Measurements from ENCODE around the gene KRT6A. TPM values are rescaled to one million over a fixed set of nuclear protein-coding genes. Genes with fewer than 3 reads are reported as not detected.

KRT6A gene
- total RNA-seq, 1 donor from 2014 or later = not detected

- H3K9ac ChIP-seq = no peak overlapping the region
- no peak for TF ChIP-seq CTCF (IDR thresholded peaks at IDR 0.05)
- no peak overlapping the region for H3K27ac ChIP-seq
- H3K4me1 ChIP-seq = no peaks in the 10 kb centered on the region
- Mint-ChIP-seq H3K9me3 (peaks cover 3% of the 10 kb centered on the region), H3K27me3 (ENCODE audit: insufficient read depth, low read depth) (no peaks in the 10 kb centered on the region), H3K36me3 (no peaks in the 10 kb centered on the region), H3K27ac (no peak overlapping the region), H3K4me1 (no peaks in the 10 kb centered on the region), H3K4me3 (no peak overlapping the region)
- H3K4me2 ChIP-seq = no peak overlapping the region
- H3K9me3 ChIP-seq (ENCODE audit: low read depth) = no peaks in the 10 kb centered on the region
- peaks cover 4% of the 10 kb centered on the region for H3K36me3 ChIP-seq
- H3F3A ChIP-seq (ENCODE audit: low read depth) = no peaks in the 10 kb centered on the region
- DNase-seq (ENCODE audit: low spot score) = no peak
- H3K27me3 ChIP-seq = peaks cover 4% of the 10 kb centered on the region
- no peak overlapping the region for H3K4me3 ChIP-seq
- H3K79me2 ChIP-seq (ENCODE audit: low read depth) = no peaks in the 10 kb centered on the region
- H4K20me1 ChIP-seq (ENCODE audit: low read depth) = no peaks in the 10 kb centered on the region
- no peak overlapping the region for H2AFZ ChIP-seq (replicated peaks)
Observed at GRCh38 chr12:52486166-52487105, 6.6 kb downstream of the KRT6A start.

DNA sequence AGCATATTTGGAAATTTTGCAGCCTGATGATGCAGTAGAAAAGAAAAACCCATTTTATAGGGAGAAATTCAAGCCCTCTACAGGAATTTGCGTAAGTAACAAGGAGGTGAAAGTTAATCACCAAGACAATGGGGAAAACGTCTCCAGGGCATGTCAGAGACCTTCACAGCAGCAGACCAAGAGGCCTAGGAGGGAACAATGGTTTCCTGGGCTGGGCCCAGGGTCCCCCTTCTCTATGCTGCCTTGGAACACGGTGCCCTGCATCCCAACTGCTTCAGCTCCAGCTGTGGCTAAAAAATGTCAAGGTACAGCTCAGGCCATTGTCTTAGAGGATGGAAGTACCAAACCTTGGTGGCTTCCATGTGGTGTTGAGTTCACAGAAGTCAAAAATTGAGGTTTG is 13.0 kb downstream of the KRT6A start:
- no peak overlapping the region for H3K4me3 ChIP-seq
- Mint-ChIP-seq H3K4me3 (no peak overlapping the region), H3K27ac (no peak overlapping the region), H3K9me3 (peaks cover 6% of the 10 kb centered on the region), H3K27me3 (ENCODE audit: insufficient read depth, low read depth) (no peaks in the 10 kb centered on the region), H3K36me3 (no peaks in the 10 kb centered on the region), H3K4me1 (no peaks in the 10 kb centered on the region)
- no peaks in the 10 kb centered on the region for H3K9me3 ChIP-seq (ENCODE audit: low read depth)
- H3K36me3 ChIP-seq = peaks cover 4% of the 10 kb centered on the region
- H3K27ac ChIP-seq = no peak overlapping the region
- no peak overlapping the region for H2AFZ ChIP-seq (replicated peaks)
- no peaks in the 10 kb centered on the region for H3K4me1 ChIP-seq
- no peaks in the 10 kb centered on the region for H3K79me2 ChIP-seq (ENCODE audit: low read depth)
- no peaks in the 10 kb centered on the region for H3F3A ChIP-seq (ENCODE audit: low read depth)
- no peak overlapping the region for H3K4me2 ChIP-seq
- no peak for DNase-seq (ENCODE audit: low spot score)
- H3K27me3 ChIP-seq = no peaks in the 10 kb centered on the region
- no peak overlapping the region for H3K9ac ChIP-seq
- no peak for TF ChIP-seq EZH2phosphoT487 (IDR thresholded peaks at IDR 0.05)
- TF ChIP-seq EZH2 (IDR thresholded peaks at IDR 0.05) = no peak
- H4K20me1 ChIP-seq (ENCODE audit: low read depth) = no peaks in the 10 kb centered on the region

GRCh38 chr12:52477651-52478050 is 15.4 kb downstream of the KRT6A start:
- no peaks in the 10 kb centered on the region for H3F3A ChIP-seq (ENCODE audit: low read depth)
- H3K27ac Mint-ChIP-seq = no peak overlapping the region
- no peak overlapping the region for H3K4me3 Mint-ChIP-seq
- no peaks in the 10 kb centered on the region for H3K4me1 ChIP-seq
- H3K79me2 ChIP-seq (ENCODE audit: low read depth) = no peaks in the 10 kb centered on the region
- no peaks in the 10 kb centered on the region for H4K20me1 ChIP-seq (ENCODE audit: low read depth)
- H3K27me3 ChIP-seq = no peaks in the 10 kb centered on the region
- H3K4me3 ChIP-seq = no peak overlapping the region
- H3K36me3 Mint-ChIP-seq = no peaks in the 10 kb centered on the region
- no peak overlapping the region for H3K4me2 ChIP-seq
- no peak for DNase-seq (ENCODE audit: low spot score)
- H3K9ac ChIP-seq = no peak overlapping the region
- H3K9me3 Mint-ChIP-seq = peaks cover 2% of the 10 kb centered on the region
- H3K36me3 ChIP-seq = no peaks in the 10 kb centered on the region
- H2AFZ ChIP-seq (replicated peaks) = no peak overlapping the region
- peaks cover 2% of the 10 kb centered on the region for H3K27me3 Mint-ChIP-seq (ENCODE audit: insufficient read depth, low read depth)
- no peak overlapping the region for H3K27ac ChIP-seq
- H3K9me3 ChIP-seq (ENCODE audit: low read depth) = no peaks in the 10 kb centered on the region
- TF ChIP-seq CTCF (IDR thresholded peaks at IDR 0.05) (no peak), EZH2 (IDR thresholded peaks at IDR 0.05) (no peak), EZH2phosphoT487 (IDR thresholded peaks at IDR 0.05) (no peak)
- no peaks in the 10 kb centered on the region for H3K4me1 Mint-ChIP-seq

- Mint-ChIP-seq H3K27me3 (ENCODE audit: insufficient read depth, low read depth) (peaks cover 5% of the 10 kb centered on the region), H3K4me3 (no peak overlapping the region), H3K27ac (no peak overlapping the region), H3K9me3 (no peaks in the 10 kb centered on the region), H3K4me1 (no peaks in the 10 kb centered on the region), H3K36me3 (no peaks in the 10 kb centered on the region)
- Histone ChIP-seq H3K4me2 (no peak overlapping the region), H3K27ac (no peak overlapping the region), H3K36me3 (no peaks in the 10 kb centered on the region), H3F3A (ENCODE audit: low read depth) (no peaks in the 10 kb centered on the region), H4K20me1 (ENCODE audit: low read depth) (no peaks in the 10 kb centered on the region), H3K79me2 (ENCODE audit: low read depth) (no peaks in the 10 kb centered on the region), H3K27me3 (no peaks in the 10 kb centered on the region), H2AFZ (replicated peaks) (no peak overlapping the region), H3K9me3 (ENCODE audit: low read depth) (no peaks in the 10 kb centered on the region), H3K9ac (no peak overlapping the region), H3K4me3 (no peak overlapping the region), H3K4me1 (no peaks in the 10 kb centered on the region)
- DNase-seq (ENCODE audit: low spot score) = no peak
- no peak for TF ChIP-seq CTCF (IDR thresholded peaks at IDR 0.05)
- TF ChIP-seq EZH2phosphoT487 (IDR thresholded peaks at IDR 0.05) = no peak
- no peak for TF ChIP-seq EZH2 (IDR thresholded peaks at IDR 0.05)
Observed at GRCh38 chr12:52474212-52474611, 18.8 kb downstream of the KRT6A start.

All from neural progenitor cell (in vitro differentiated cells).